ENCODE data around the gene KIF13A. TPM values are rescaled to one million over a fixed set of nuclear protein-coding genes. Genes with fewer than 3 reads are reported as not detected.
A peak's percentile ranks its signal among the peaks of the same experiment; 100 is the strongest.

KIF13A gene
- total RNA-seq, 1 donor from 2014 or later, result 59.0 TPM

GRCh38 chr6:17965397-17965796 is 22.0 kb downstream of the KIF13A start:
- DNase-seq (no peak), ATAC-seq (no peak)
- peaks cover 23% of the 10 kb centered on the region for H3K4me1 ChIP-seq
- no peaks in the 10 kb centered on the region for H3K9me3 ChIP-seq
- no peak overlapping the region for H3K4me3 ChIP-seq
- TF ChIP-seq CTCF (IDR thresholded peaks at IDR 0.05), result no peak
- no peaks in the 10 kb centered on the region for H3K36me3 ChIP-seq
- intact Hi-C loops (cut with DNase I), result no loop called here
- H3K27ac ChIP-seq, result no peak overlapping the region
- no peaks in the 10 kb centered on the region for H3K27me3 ChIP-seq

GRCh38 chr6:17964633-17965032 is 22.8 kb downstream of the KIF13A start:
- no peak overlapping the region for H3K4me3 ChIP-seq
- H3K36me3 ChIP-seq, result no peaks in the 10 kb centered on the region
- TF ChIP-seq CTCF (IDR thresholded peaks at IDR 0.05), result no peak
- no peak overlapping the region for H3K27ac ChIP-seq
- peaks cover 23% of the 10 kb centered on the region for H3K4me1 ChIP-seq
- intact Hi-C loops (cut with DNase I), result no loop called here
- no peak for DNase-seq
- no peak for ATAC-seq
- H3K27me3 ChIP-seq, result no peaks in the 10 kb centered on the region
- no peaks in the 10 kb centered on the region for H3K9me3 ChIP-seq

- intact Hi-C loops (cut with DNase I), result no loop called here
- peaks cover 37% of the 10 kb centered on the region for H3K4me1 ChIP-seq
- ATAC-seq (peak; percentile 88), DNase-seq (no peak)
- H3K9me3 ChIP-seq, result no peaks in the 10 kb centered on the region
- peak overlapping the region; percentile 3 for H3K27ac ChIP-seq
- H3K27me3 ChIP-seq, result no peaks in the 10 kb centered on the region
- no peak overlapping the region for H3K4me3 ChIP-seq
- no peak for TF ChIP-seq CTCF (IDR thresholded peaks at IDR 0.05)
- H3K36me3 ChIP-seq, result no peaks in the 10 kb centered on the region
Measured at GRCh38 chr6:17962436-17963031, 24.9 kb downstream of the KIF13A start.

GRCh38 chr6:17959302-17959701 is 28.1 kb downstream of the KIF13A start:
- no peak overlapping the region for H3K4me3 ChIP-seq
- no peaks in the 10 kb centered on the region for H3K27me3 ChIP-seq
- H3K27ac ChIP-seq, result no peak overlapping the region
- no peak for DNase-seq
- H3K9me3 ChIP-seq, result no peaks in the 10 kb centered on the region
- peaks cover 43% of the 10 kb centered on the region for H3K4me1 ChIP-seq
- no peak for TF ChIP-seq CTCF (IDR thresholded peaks at IDR 0.05)
- intact Hi-C loops (cut with DNase I), result no loop called here
- no peaks in the 10 kb centered on the region for H3K36me3 ChIP-seq
- no peak for ATAC-seq

- peaks cover 6% of the 10 kb centered on the region for H3K36me3 ChIP-seq
- no peak for DNase-seq
- H3K27me3 ChIP-seq, result no peaks in the 10 kb centered on the region
- ATAC-seq, result no peak
- H3K4me1 ChIP-seq, result peaks cover 43% of the 10 kb centered on the region
- no peak overlapping the region for H3K27ac ChIP-seq
- H3K9me3 ChIP-seq, result no peaks in the 10 kb centered on the region
- H3K4me3 ChIP-seq, result no peak overlapping the region
- intact Hi-C loops (cut with DNase I), result no loop called here
- no peak for TF ChIP-seq CTCF (IDR thresholded peaks at IDR 0.05)
Measured at GRCh38 chr6:17957904-17958620, 29.4 kb downstream of the KIF13A start.

Data from upper lobe of right lung (tissue), 1 donor.